VCaP (cell line): ENCODE data around the gene ZNF70.

Source experiments
- H3K27ac ChIP-seq: fragments of 450-650 bp; 2 replicates; pipeline ENCODE4 v1.5.1; 2017
- TF ChIP-seq, protein P1 (sequence below): fragments of 450-650 bp; conservative IDR thresholded peaks from 2 replicates; pipeline ENCODE4 v1.5.1; 2017; ENCODE audit warnings: mild to moderate bottlenecking, moderate library complexity

ZNF70 gene

DNA sequence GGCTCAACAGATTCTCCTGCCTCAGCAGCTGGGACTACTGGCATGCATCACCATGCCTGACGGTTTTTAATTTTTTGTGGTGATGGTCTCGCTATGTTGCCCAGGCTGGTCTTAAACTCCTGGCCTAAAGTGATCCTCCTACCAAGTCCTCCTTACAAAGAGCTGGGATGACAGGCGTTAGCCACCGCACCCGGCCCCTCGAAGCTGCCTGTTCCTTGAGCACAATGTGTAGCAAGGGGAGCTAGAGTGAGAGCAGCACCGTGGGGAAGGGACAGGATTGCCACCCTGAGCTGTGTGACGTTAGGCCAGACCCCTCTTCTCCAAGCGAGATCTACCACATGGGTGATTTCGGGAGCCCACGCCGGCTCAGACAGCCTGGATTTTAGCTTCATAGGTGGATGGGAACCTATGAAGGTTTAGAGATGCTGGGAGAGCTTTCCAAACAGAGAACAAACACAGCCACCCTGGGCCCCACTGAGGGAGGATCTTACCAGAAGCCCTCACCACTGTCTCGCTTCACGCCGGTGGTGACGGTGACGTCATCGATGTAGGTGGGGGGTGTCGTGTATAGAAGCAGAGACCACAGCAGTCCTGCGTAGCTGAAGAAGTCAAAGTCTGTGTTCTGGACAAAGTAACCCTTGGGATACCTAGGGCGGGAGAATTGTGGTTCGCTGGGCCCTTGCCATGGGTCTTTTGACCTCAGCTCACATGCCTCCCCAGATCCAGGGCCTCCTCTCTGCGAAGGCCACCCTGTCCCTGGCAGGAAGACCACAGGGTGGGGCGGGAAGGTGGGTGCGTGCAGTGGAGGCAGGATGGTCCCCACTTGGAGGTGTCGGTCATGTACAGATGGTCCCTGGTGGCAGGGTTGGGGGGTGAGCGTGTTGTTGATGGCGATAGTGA, 37.0 kb downstream of the ZNF70 start:
- H3K27ac ChIP-seq, result no peak overlapping the region
- TF ChIP-seq, protein P1, sequence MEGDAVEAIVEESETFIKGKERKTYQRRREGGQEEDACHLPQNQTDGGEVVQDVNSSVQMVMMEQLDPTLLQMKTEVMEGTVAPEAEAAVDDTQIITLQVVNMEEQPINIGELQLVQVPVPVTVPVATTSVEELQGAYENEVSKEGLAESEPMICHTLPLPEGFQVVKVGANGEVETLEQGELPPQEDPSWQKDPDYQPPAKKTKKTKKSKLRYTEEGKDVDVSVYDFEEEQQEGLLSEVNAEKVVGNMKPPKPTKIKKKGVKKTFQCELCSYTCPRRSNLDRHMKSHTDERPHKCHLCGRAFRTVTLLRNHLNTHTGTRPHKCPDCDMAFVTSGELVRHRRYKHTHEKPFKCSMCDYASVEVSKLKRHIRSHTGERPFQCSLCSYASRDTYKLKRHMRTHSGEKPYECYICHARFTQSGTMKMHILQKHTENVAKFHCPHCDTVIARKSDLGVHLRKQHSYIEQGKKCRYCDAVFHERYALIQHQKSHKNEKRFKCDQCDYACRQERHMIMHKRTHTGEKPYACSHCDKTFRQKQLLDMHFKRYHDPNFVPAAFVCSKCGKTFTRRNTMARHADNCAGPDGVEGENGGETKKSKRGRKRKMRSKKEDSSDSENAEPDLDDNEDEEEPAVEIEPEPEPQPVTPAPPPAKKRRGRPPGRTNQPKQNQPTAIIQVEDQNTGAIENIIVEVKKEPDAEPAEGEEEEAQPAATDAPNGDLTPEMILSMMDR, result no peak

DNA sequence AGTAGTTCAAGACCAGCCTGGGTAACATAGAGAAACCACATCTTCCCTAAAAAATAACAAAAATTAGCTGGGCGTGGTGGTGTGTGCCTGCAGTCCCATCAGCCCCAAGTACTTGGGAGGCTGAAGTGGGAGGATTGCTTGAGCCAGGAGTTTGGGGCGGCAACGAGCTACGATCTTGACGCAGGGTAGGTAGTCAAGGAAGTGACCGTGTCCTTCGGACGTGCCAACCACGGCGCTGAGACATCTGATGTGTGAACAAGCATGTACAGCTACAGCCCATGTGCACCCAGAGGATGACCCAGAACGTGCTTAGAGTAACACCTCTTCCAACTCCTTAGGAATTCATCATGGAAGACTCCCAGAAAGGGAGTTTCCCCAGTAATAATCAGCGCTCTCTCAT, 38.7 kb downstream of the ZNF70 start:
- H3K27ac ChIP-seq, result no peak overlapping the region
- TF ChIP-seq, protein P1, result no peak

DNA sequence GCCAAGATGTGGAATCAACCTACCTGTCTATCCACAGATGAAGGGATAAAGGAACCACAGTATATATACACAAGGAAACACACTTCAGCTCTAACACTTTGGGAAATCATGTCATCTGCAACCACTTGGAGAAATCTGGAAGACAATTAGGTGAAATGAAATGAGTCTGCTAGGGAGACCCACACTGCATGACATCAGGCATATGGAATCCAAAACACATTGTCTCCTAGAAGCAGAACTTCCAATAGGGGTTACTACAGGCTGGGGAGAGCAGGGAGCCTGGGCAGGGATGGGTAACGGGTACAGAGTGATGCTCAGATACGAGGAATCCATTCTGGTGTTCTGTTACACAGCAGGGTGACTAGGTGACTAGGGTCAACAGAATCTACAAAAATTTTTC, 41.8 kb downstream of the ZNF70 start:
- TF ChIP-seq, protein P1, result no peak
- no peak overlapping the region for H3K27ac ChIP-seq

GRCh38 chr22:23708270-23708669, 42.6 kb downstream of the ZNF70 start:
- TF ChIP-seq, protein P1, result no peak
- H3K27ac ChIP-seq, result no peak overlapping the region

DNA sequence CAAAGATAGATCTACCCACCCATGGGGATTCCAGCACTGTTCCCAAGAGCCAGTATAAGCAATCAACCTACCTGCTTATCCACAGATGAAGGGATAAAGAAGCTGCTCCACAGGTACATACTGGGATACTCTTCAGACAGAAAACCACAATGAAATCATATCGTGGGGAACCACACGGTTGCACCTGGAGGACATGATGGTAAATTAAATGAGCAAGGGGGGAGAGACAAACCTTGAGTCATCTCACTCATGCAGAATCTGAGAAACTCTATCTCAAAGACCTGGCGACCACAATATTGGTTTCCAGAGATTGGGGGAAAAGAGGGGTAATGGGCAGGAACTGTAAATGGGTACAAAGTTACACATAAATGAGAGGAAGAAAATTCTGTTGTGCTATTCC, 45.6 kb downstream of the ZNF70 start:
- H3K27ac ChIP-seq, result no peak overlapping the region
- TF ChIP-seq, protein P1, result no peak

- TF ChIP-seq, protein P1, result no peak
- no peak overlapping the region for H3K27ac ChIP-seq
Measured at GRCh38 chr22:23704829-23705228, 46.1 kb downstream of the ZNF70 start.

DNA sequence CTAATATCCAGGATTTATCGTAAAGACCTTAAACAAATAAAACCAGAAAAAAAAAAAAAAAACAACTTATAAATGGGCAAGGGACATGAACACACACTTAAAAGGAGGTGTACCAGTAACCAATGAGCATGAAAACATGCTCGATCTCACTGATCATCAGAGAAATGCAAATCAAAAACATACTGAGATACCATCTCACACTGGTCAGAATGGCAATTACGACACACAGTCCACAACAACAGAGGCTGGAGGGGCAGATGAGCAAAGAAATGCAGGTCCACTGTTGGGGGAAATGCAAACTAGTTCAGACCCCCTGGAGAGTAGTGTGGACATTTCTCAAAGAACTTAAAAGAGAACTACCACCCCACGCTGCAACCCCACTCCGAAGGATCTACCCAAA, 46.9 kb downstream of the ZNF70 start:
- no peak overlapping the region for H3K27ac ChIP-seq
- TF ChIP-seq, protein P1, result no peak
